HepG2 (cell line): Measurements from ENCODE around the gene BSG. TPM values are rescaled to one million over a fixed set of nuclear protein-coding genes. Genes with fewer than 3 reads are reported as not detected.
A peak's percentile ranks its signal among the peaks of the same experiment; 100 is the strongest.

ENCODE experiments used
- BHLHE40 ChIP-seq: IDR thresholded peaks from 2 replicates; pipeline ENCODE4 v1.6.1; 2011; ENCODE audit warnings: low read length, improper control_type of control experiment
- KDM1A ChIP-seq: IDR thresholded peaks from 2 replicates; pipeline ENCODE4 v1.6.1; 2016; ENCODE audit warnings: missing compliant biosample characterization
- KMT2A ChIP-seq: sonication (generic); formaldehyde crosslinking; IDR thresholded peaks from 2 replicates; pipeline ENCODE4 v1.4.0; 2020; ENCODE audit warnings: missing genetic modification reagents
- PRDM4 ChIP-seq: sonication (generic); formaldehyde crosslinking; IDR thresholded peaks from 2 replicates; pipeline ENCODE4 v1.9.0; 2021; ENCODE audit warnings: missing genetic modification reagents, borderline replicate concordance
- RCOR2 ChIP-seq: IDR thresholded peaks from 2 replicates; pipeline ENCODE4 v1.6.1; 2016; ENCODE audit warnings: missing biosample characterization, missing genetic modification reagents
- RELA ChIP-seq: sonication (generic); formaldehyde crosslinking; IDR thresholded peaks from 2 replicates; pipeline ENCODE4 v1.4.0; 2020; ENCODE audit warnings: missing genetic modification reagents
- SALL1 ChIP-seq: sonication (generic); formaldehyde crosslinking; IDR thresholded peaks from 2 replicates; pipeline ENCODE4 v1.8.0; 2022; ENCODE audit warnings: mild to moderate bottlenecking, missing genetic modification reagents
- SRF ChIP-seq: IDR thresholded peaks from 2 replicates; pipeline ENCODE4 v1.6.1; 2011; ENCODE audit warnings: mild to moderate bottlenecking, low read depth, low read length, moderate library complexity
- THAP11 ChIP-seq: IDR thresholded peaks from 2 replicates; pipeline ENCODE4 v1.6.1; 2016; ENCODE audit warnings: missing biosample characterization, missing genetic modification reagents
- ZBTB25 ChIP-seq: IDR thresholded peaks from 2 replicates; pipeline ENCODE4 v1.6.1; 2018; ENCODE audit warnings: missing genetic modification reagents
- ZBTB37 ChIP-seq: sonication (generic); formaldehyde crosslinking; IDR thresholded peaks from 2 replicates; pipeline ENCODE4 v1.4.0; 2020; ENCODE audit warnings: mild to moderate bottlenecking, missing genetic modification reagents
- ZNF138 ChIP-seq: sonication (generic); formaldehyde crosslinking; IDR thresholded peaks from 2 replicates; pipeline ENCODE4 v1.5.0; 2020; ENCODE audit warnings: mild to moderate bottlenecking, low read depth, missing genetic modification reagents
- ZNF180 ChIP-seq: sonication (generic); formaldehyde crosslinking; IDR thresholded peaks from 2 replicates; pipeline ENCODE4 v1.4.0; 2020; ENCODE audit warnings: low read depth, missing genetic modification reagents, borderline replicate concordance
- ZNF274 ChIP-seq: sonication (generic); formaldehyde crosslinking; IDR thresholded peaks from 2 replicates; pipeline ENCODE4 v1.5.1; 2020; ENCODE audit warnings: mild to moderate bottlenecking, missing genetic modification reagents
- ZNF331 ChIP-seq: sonication (generic); formaldehyde crosslinking; IDR thresholded peaks from 2 replicates; pipeline ENCODE4 v1.4.0; 2020; ENCODE audit warnings: missing genetic modification reagents
- ZNF367 ChIP-seq: sonication (generic); formaldehyde crosslinking; IDR thresholded peaks from 2 replicates; pipeline ENCODE4 v1.4.0; 2020; ENCODE audit warnings: missing genetic modification reagents, borderline replicate concordance
- ZNF574 ChIP-seq: sonication (generic); formaldehyde crosslinking; IDR thresholded peaks from 2 replicates; pipeline ENCODE4 v1.4.0; 2020; ENCODE audit warnings: missing genetic modification reagents
- ZNF703 ChIP-seq: sonication (generic); formaldehyde crosslinking; IDR thresholded peaks from 2 replicates; pipeline ENCODE4 v1.5.1; 2020; ENCODE audit warnings: missing genetic modification reagents, mild to moderate bottlenecking, moderate library complexity, borderline replicate concordance
- ZNF777 ChIP-seq: sonication (generic); formaldehyde crosslinking; IDR thresholded peaks from 2 replicates; pipeline ENCODE4 v1.4.0; 2020; ENCODE audit warnings: missing genetic modification reagents
- polyA plus RNA-seq, 8 experiments: library from polyadenylated mRNA; depleted of rRNA in 3 of 8; stranded (reverse) in 7 of 8; unstranded in 1 of 8; fragments of >200 nt; fragmentation: Illumina TruSeq in 4 of 8; extraction: Trizol in 4 of 8; gene quantifications; 2 replicates each; pipeline versions ENCODE4 v1.2.1 to v1.2.3, GENCODE V29; 2011 to 2016; ENCODE audit warnings: low read depth in 4 of 8, missing spikeins in 1 of 8, mixed read lengths in 1 of 8; ENCODE audit not compliant: insufficient read depth in 1 of 8
- total RNA-seq, 5 experiments: library from RNA; depleted of rRNA; stranded (reverse); fragments of >200 nt; fragmentation: Illumina TruSeq; extraction: Trizol; gene quantifications; 2 replicates each; pipeline ENCODE4 v1.2.3, GENCODE V29; 2016; ENCODE audit warnings: low read depth in 1 of 5
- TF ChIP-seq, protein P1 (sequence below): IDR thresholded peaks from 2 replicates; pipeline ENCODE4 v1.6.1; 2016; ENCODE audit warnings: low read depth

The BSG gene
- total and polyA plus RNA-seq, 2 of the 13 experiments (the other 11 are each of a cell fraction or from before 2014, with no cell fraction given), result 309 to 754 TPM

GRCh38 chr19:591099-591958 is 18.9 kb downstream of the BSG start (continued):
- peak; percentile 54; the same call in 1 of the 2 replicates for TF ChIP-seq ZBTB25 (CRISPR knock-in tag)
- TF ChIP-seq ZNF703, result no peak
- TF ChIP-seq, protein P1, sequence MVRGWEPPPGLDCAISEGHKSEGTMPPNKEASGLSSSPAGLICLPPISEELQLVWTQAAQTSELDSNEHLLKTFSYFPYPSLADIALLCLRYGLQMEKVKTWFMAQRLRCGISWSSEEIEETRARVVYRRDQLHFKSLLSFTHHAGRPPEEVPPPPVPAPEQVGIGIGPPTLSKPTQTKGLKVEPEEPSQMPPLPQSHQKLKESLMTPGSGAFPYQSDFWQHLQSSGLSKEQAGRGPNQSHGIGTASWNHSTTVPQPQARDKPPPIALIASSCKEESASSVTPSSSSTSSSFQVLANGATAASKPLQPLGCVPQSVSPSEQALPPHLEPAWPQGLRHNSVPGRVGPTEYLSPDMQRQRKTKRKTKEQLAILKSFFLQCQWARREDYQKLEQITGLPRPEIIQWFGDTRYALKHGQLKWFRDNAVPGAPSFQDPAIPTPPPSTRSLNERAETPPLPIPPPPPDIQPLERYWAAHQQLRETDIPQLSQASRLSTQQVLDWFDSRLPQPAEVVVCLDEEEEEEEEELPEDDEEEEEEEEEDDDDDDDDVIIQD (CRISPR knock-in tag), result no peak
- TF ChIP-seq ZNF777 (CRISPR knock-in tag), result peak; percentile 43; the same call in 1 of the 2 replicates
- no peak for TF ChIP-seq KDM1A (CRISPR knock-in tag)
- TF ChIP-seq ZNF331 (CRISPR knock-in tag), result peak; percentile 80
- no peak for TF ChIP-seq KMT2A
- peak; percentile 87 for TF ChIP-seq SALL1
- no peak for TF ChIP-seq RCOR2 (CRISPR knock-in tag)
- no peak for TF ChIP-seq RELA
- no peak for TF ChIP-seq BHLHE40
- no peak for TF ChIP-seq ZBTB37
- no peak for TF ChIP-seq ZNF180 (CRISPR knock-in tag)
- TF ChIP-seq ZNF574 (CRISPR knock-in tag), result peak; percentile 66
- 0 out of 2 replicates have a peak, but pooled peaks have one; percentile 55 for TF ChIP-seq ZNF138 (CRISPR knock-in tag)
- peak; percentile 69; the same call in 1 of the 2 replicates for TF ChIP-seq ZNF367 (CRISPR knock-in tag)
- TF ChIP-seq PRDM4 (CRISPR knock-in tag), result no peak
- peak; percentile 39; the same call in 1 of the 2 replicates for TF ChIP-seq THAP11
- peak; percentile 72; the same call in 1 of the 2 replicates for TF ChIP-seq ZNF274
- no peak for TF ChIP-seq SRF
